H9 (cell line): ENCODE measurements around the gene FGF11. TPM values are rescaled to one million over a fixed set of nuclear protein-coding genes. Genes with fewer than 3 reads are reported as not detected.
A peak's percentile ranks its signal among the peaks of the same experiment; 100 is the strongest.

Source experiments
- DNase-seq: peaks from one replicate; pipeline ENCODE4 v3.0.0-alpha.2; 2017
- H2AFZ ChIP-seq: one replicate; pipeline ENCODE4 v1.6.1; 2013; ENCODE audit warnings: mild to moderate bottlenecking, low read length, control low read depth, moderate library complexity
- H2AK5ac ChIP-seq: 2 replicates; pipeline ENCODE4 v1.6.1; 2013; ENCODE audit warnings: low read length, control low read depth, mixed read lengths; ENCODE audit not compliant: insufficient read length
- H2BK120ac ChIP-seq: one replicate; pipeline ENCODE4 v1.6.1; 2013; ENCODE audit warnings: low read depth, mild to moderate bottlenecking, low read length, control low read depth, inconsistent platforms; ENCODE audit not compliant: poor library complexity, severe bottlenecking
- H2BK12ac ChIP-seq: 2 replicates; pipeline ENCODE4 v1.6.1; 2013; ENCODE audit warnings: low read length, control low read depth, mixed read lengths, low read depth; ENCODE audit not compliant: insufficient read length
- H2BK15ac ChIP-seq: 2 replicates; pipeline ENCODE4 v1.6.1; 2013; ENCODE audit warnings: low read depth, low read length, control low read depth
- H2BK20ac ChIP-seq: one replicate; pipeline ENCODE4 v1.6.1; 2013; ENCODE audit warnings: low read depth, mild to moderate bottlenecking, low read length, control low read depth, inconsistent platforms; ENCODE audit not compliant: poor library complexity, severe bottlenecking
- H2BK5ac ChIP-seq: 2 replicates; pipeline ENCODE4 v1.6.1; 2013; ENCODE audit warnings: low read length, control low read depth, mixed read lengths; ENCODE audit not compliant: insufficient read length
- H3K14ac ChIP-seq: 2 replicates; pipeline ENCODE4 v1.6.1; 2013; ENCODE audit warnings: low read length, control low read depth; ENCODE audit not compliant: insufficient read depth
- H3K18ac ChIP-seq: 2 replicates; pipeline ENCODE4 v1.6.1; 2013; ENCODE audit warnings: low read depth, mild to moderate bottlenecking, mixed read lengths, low read length, control low read depth; ENCODE audit not compliant: insufficient read length
- H3K23ac ChIP-seq: 2 replicates; pipeline ENCODE4 v1.6.1; 2013; ENCODE audit warnings: low read length, control low read depth, mixed read lengths, low read depth; ENCODE audit not compliant: insufficient read length
- H3K23me2 ChIP-seq: 2 replicates; pipeline ENCODE4 v1.6.1; 2013; ENCODE audit warnings: low read depth, mild to moderate bottlenecking, mixed read lengths, low read length, control low read depth; ENCODE audit not compliant: insufficient read length, poor library complexity, severe bottlenecking
- H3K27ac ChIP-seq: 2 replicates; pipeline ENCODE4 v1.5.1; 2013; ENCODE audit warnings: low read length, control low read depth, mixed read lengths, low read depth; ENCODE audit not compliant: insufficient read length
- H3K27me3 ChIP-seq: 2 replicates; pipeline ENCODE4 v1.6.1; 2013; ENCODE audit warnings: low read length, control low read depth, inconsistent platforms; ENCODE audit not compliant: insufficient read depth
- H3K4ac ChIP-seq: 2 replicates; pipeline ENCODE4 v1.6.1; 2013; ENCODE audit warnings: low read depth, mild to moderate bottlenecking, control low read depth, inconsistent platforms, low read length, moderate library complexity
- H3K4me1 ChIP-seq: 2 replicates; pipeline ENCODE4 v1.6.1; 2013; ENCODE audit warnings: low read length, control low read depth, inconsistent platforms; ENCODE audit not compliant: insufficient read depth
- H3K4me2 ChIP-seq: 2 replicates; pipeline ENCODE4 v1.6.1; 2013; ENCODE audit warnings: low read length, control low read depth, mixed read lengths; ENCODE audit not compliant: insufficient read length, insufficient read depth
- H3K56ac ChIP-seq: 2 replicates; pipeline ENCODE4 v1.6.1; 2013; ENCODE audit warnings: low read depth, mild to moderate bottlenecking, mixed read lengths, low read length, control low read depth; ENCODE audit not compliant: insufficient read length
- H3K79me1 ChIP-seq: 2 replicates; pipeline ENCODE4 v1.6.1; 2013; ENCODE audit warnings: low read depth, mild to moderate bottlenecking, moderate library complexity, low read length, control low read depth, inconsistent platforms; ENCODE audit not compliant: insufficient read depth, poor library complexity, severe bottlenecking
- H3K79me2 ChIP-seq: 2 replicates; pipeline ENCODE4 v1.6.1; 2013; ENCODE audit warnings: low read length, control low read depth, inconsistent platforms; ENCODE audit not compliant: insufficient read depth
- H3K9ac ChIP-seq: 2 replicates; pipeline ENCODE4 v1.6.1; 2013; ENCODE audit warnings: low read length, control low read depth, mixed read lengths; ENCODE audit not compliant: insufficient read length; ENCODE audit errors: extremely low read depth
- H3K9me3 ChIP-seq: one replicate; pipeline ENCODE4 v1.6.1; 2013; ENCODE audit warnings: low read depth, low read length, inconsistent platforms; ENCODE audit not compliant: control insufficient read depth
- H3T11ph ChIP-seq: one replicate; pipeline ENCODE4 v1.6.1; 2013; ENCODE audit warnings: mild to moderate bottlenecking, low read length, control low read depth, inconsistent platforms
- H4K20me1 ChIP-seq: one replicate; pipeline ENCODE4 v1.6.1; 2013; ENCODE audit not compliant: control insufficient read depth, insufficient read length, insufficient read depth
- H4K5ac ChIP-seq: 2 replicates; pipeline ENCODE4 v1.6.1; 2013; ENCODE audit warnings: low read depth, mild to moderate bottlenecking, mixed read lengths, low read length, control low read depth; ENCODE audit not compliant: insufficient read length
- H4K8ac ChIP-seq: replicated peaks from 2 replicates; pipeline ENCODE4 v1.6.1; 2013; ENCODE audit warnings: low read length, control low read depth, mixed read lengths, low read depth; ENCODE audit not compliant: insufficient read length
- H4K91ac ChIP-seq: 2 replicates; pipeline ENCODE4 v1.6.1; 2013; ENCODE audit warnings: low read depth, mild to moderate bottlenecking, moderate library complexity, mixed read lengths, low read length, control low read depth; ENCODE audit not compliant: insufficient read length
- H3K27ac Mint-ChIP-seq, 3 experiments: 2 replicates in 2 of 3; 3 replicates in 1 of 3; pipeline ENCODE4 v1.8.0; 2020 to 2021; ENCODE audit warnings: mixed read lengths in 3 of 3, mild to moderate bottlenecking in 1 of 3, moderate library complexity in 1 of 3
- H3K27me3 Mint-ChIP-seq: 2 replicates; pipeline ENCODE4 v1.8.0; 2021; ENCODE audit warnings: low read depth, mild to moderate bottlenecking, moderate library complexity, mixed read lengths
- H3K36me3 Mint-ChIP-seq, 3 experiments: 2 replicates in 2 of 3; 3 replicates in 1 of 3; pipeline ENCODE4 v1.8.0; 2020 to 2021; ENCODE audit warnings: low read depth in 3 of 3, mixed read lengths in 3 of 3; ENCODE audit not compliant: insufficient read depth in 1 of 3
- H3K4me1 Mint-ChIP-seq, 2 experiments: 2 replicates each; pipeline ENCODE4 v1.8.0; 2020; ENCODE audit warnings: mixed read lengths in 2 of 2
- H3K4me3 Mint-ChIP-seq, 2 experiments: 2 replicates in 1 of 2; 3 replicates in 1 of 2; pipeline ENCODE4 v1.8.0; 2020 to 2021; ENCODE audit warnings: mild to moderate bottlenecking in 2 of 2, mixed read lengths in 2 of 2, moderate library complexity in 1 of 2
- H3K9me3 Mint-ChIP-seq, 2 experiments: 2 replicates in 1 of 2; 3 replicates in 1 of 2; pipeline ENCODE4 v1.8.0; 2020; ENCODE audit warnings: mild to moderate bottlenecking in 2 of 2, mixed read lengths in 2 of 2, moderate library complexity in 1 of 2
- WGBS: extraction: QIAGEN DNeasy Blood & Tissue Kit; methylation state at CpG from one replicate; pipeline ENCODE4 v1.1.7; 2013; ENCODE audit warnings: missing lambda C conversion rate, low lambda C conversion rate, mixed read lengths; ENCODE audit not compliant: insufficient read length; ENCODE audit errors: extremely low coverage; 5-methylcytosine and 5-hydroxymethylcytosine counted together
- total RNA-seq: library from RNA; stranded (reverse); gene quantifications from 2 replicates; pipeline ENCODE4 v1.2.1, GENCODE V29; 2021
- TF ChIP-seq, protein P1 (sequence below): fragments of 200-600 bp; sonication (generic); conservative IDR thresholded peaks from 3 replicates; pipeline ENCODE4 v1.8.0; 2021; ENCODE audit warnings: antibody characterized with exemption, mild to moderate bottlenecking

Gene FGF11
- total RNA-seq, 1 experiment from 2014 or later, result 15.2 TPM

DNA sequence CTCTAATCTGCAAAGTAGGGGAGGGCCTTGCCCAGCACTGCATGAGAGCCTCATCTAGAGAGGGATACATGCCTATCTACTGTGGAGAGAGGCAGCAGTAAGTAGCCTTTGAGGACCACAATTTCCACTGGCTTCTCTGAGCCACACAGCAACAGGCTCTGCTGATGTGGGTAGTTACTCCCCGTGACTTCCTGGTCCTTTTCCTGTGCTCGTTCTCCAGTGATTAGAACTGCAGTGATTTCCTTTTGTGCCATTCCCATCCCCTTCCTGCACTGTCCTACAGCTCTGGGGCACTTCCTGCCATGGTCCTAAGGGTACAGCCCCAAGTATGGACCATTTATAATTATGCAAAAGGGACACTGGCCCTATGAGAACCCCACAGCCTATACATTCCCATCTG is 48.0 kb upstream of the FGF11 start:
- Histone ChIP-seq H3K79me2 (no peaks in the 10 kb centered on the region), H3K4me2 (no peak overlapping the region), H4K20me1 (peaks cover 2% of the 10 kb centered on the region), H2AK5ac (no peak overlapping the region), H2BK15ac (no peak overlapping the region), H2BK5ac (no peak overlapping the region), H3K56ac (no peak overlapping the region), H3K18ac (no peak overlapping the region), H3K4me1 (peaks cover 7% of the 10 kb centered on the region; the same call in 1 of the 2 replicates), H3T11ph (no peak overlapping the region), H3K27me3 (no peaks in the 10 kb centered on the region), H3K9me3 (no peaks in the 10 kb centered on the region), H3K27ac (no peak overlapping the region), H2AFZ (no peak overlapping the region), H3K14ac (no peak overlapping the region), H2BK20ac (no peak overlapping the region), H3K9ac (no peak overlapping the region), H2BK12ac (no peak overlapping the region), H4K5ac (no peak overlapping the region), H4K8ac (no peak overlapping the region), H4K91ac (no peak overlapping the region), H3K4ac (no peak overlapping the region), H3K79me1 (no peaks in the 10 kb centered on the region), H3K23ac (no peak overlapping the region), H3K23me2 (peaks cover 12% of the 10 kb centered on the region), H2BK120ac (no peak overlapping the region)
- Mint-ChIP-seq H3K4me3 (no peak overlapping the region), H3K27ac (peak overlapping the region in 1 of 3 experiments; percentile 76; a peak in 1 of 7 replicates), H3K27me3 (peaks cover 2% of the 10 kb centered on the region), H3K9me3 (no peaks in the 10 kb centered on the region; a peak in 1 of 5 replicates), H3K4me1 (peaks cover 22% of the 10 kb centered on the region in 2 experiments), H3K36me3 (peaks cover 27 to 51% (median 35%) of the 10 kb centered on the region in 3 experiments)
- no peak for DNase-seq
- TF ChIP-seq, protein P1, sequence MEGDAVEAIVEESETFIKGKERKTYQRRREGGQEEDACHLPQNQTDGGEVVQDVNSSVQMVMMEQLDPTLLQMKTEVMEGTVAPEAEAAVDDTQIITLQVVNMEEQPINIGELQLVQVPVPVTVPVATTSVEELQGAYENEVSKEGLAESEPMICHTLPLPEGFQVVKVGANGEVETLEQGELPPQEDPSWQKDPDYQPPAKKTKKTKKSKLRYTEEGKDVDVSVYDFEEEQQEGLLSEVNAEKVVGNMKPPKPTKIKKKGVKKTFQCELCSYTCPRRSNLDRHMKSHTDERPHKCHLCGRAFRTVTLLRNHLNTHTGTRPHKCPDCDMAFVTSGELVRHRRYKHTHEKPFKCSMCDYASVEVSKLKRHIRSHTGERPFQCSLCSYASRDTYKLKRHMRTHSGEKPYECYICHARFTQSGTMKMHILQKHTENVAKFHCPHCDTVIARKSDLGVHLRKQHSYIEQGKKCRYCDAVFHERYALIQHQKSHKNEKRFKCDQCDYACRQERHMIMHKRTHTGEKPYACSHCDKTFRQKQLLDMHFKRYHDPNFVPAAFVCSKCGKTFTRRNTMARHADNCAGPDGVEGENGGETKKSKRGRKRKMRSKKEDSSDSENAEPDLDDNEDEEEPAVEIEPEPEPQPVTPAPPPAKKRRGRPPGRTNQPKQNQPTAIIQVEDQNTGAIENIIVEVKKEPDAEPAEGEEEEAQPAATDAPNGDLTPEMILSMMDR, result no peak
- no CpG with 5 or more reads among the region's 2 CpGs for WGBS
